ENCODE data around the gene CSK.

CSK gene

GRCh38 chr15:74826364-74826819, 44.5 kb downstream of the CSK start, which contains the start of gene CPLX3:
CPLX3 (plus strand) TSS chr15:74826627; CDS start chr15:74826704, 77 bp downstream.
- no peak for DNase-seq (ENCODE audit: low read depth, low spot score)

DNA sequence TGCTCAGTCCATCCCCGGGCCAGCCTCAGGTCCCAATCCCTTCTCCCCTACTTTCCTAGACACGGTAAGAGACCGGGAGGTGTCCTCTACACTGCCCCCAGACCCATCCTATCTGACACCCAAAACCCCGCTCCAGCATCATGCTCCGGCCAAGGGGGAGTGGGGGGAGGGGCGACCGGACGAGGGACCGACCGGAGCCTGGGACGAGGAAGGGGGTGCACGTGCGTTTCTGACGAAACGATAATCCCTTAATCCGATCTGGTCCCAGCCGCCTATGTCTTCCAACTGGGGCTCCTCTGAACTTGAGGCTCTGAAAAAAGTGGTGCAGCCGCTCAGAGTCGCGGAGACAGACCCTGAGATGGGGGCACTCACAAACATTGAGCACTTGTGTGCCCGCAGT, 45.0 kb downstream of the CSK start:
- no peak for DNase-seq (ENCODE audit: low read depth, low spot score)

GRCh38 chr15:74827614-74828013, 45.7 kb downstream of the CSK start:
- DNase-seq (ENCODE audit: low read depth, low spot score): no peak

DNA sequence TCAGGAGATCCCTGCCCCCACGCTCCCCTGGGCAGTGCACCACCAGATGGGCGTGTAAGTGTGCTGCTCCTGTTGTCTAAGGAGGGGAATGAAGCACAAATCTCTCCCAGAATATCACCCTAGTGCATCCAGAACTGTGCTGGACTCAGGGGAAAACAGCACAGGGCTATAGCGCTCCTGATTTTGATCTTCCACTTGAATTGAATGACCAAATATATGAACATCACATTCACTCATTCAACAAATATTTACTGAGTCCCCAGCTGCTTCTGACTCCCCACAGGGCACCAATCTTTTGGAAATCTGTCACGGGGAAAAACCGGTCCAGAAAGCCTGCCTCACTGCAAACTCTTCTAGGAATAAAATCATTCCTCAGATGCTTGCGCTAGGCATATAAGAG, 47.0 kb downstream of the CSK start:
- no peak for DNase-seq (ENCODE audit: low read depth, low spot score)

GRCh38 chr15:74829486-74829885, 47.6 kb downstream of the CSK start:
- DNase-seq (ENCODE audit: low read depth, low spot score): no peak

DNA sequence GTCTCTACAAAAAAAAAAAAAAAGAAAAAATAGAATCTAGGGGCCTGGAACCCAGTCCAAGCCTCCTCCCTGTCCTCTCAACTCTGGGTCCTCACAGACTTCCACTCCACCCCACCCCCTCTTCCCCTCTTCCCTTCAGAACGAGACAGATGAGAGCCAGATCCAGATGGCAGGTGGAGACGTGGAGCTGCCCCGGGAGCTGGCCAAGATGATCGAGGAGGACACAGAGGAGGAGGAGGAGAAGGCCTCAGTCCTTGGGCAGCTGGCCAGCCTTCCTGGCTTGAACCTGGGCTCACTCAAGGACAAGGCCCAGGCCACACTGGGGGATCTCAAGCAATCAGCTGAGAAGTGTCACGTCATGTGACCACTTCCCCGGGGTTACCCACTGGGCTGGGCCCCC, 48.1 kb downstream of the CSK start:
- no peak for DNase-seq (ENCODE audit: low read depth, low spot score)

DNA sequence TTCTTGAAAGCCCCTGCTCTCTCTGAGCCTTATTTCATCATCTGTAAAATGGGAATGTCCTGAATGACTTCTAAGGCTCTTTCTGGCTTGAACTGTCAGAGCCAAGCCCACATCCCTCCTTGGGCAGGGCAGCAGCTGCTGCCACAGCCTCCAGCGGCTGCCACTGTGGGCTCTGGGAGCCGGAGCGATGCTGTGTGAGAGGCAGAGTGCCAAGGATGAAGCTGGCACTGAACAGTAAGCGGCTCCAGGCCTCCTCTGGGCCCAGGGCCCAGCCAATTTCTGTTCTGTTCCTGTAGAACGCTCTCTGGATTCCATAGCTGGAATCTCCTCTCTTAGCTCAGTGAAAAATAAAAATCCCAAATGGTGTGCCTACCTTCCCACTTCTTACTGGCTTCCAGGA, 49.0 kb downstream of the CSK start:
- DNase-seq (ENCODE audit: low read depth, low spot score): no peak

DNA sequence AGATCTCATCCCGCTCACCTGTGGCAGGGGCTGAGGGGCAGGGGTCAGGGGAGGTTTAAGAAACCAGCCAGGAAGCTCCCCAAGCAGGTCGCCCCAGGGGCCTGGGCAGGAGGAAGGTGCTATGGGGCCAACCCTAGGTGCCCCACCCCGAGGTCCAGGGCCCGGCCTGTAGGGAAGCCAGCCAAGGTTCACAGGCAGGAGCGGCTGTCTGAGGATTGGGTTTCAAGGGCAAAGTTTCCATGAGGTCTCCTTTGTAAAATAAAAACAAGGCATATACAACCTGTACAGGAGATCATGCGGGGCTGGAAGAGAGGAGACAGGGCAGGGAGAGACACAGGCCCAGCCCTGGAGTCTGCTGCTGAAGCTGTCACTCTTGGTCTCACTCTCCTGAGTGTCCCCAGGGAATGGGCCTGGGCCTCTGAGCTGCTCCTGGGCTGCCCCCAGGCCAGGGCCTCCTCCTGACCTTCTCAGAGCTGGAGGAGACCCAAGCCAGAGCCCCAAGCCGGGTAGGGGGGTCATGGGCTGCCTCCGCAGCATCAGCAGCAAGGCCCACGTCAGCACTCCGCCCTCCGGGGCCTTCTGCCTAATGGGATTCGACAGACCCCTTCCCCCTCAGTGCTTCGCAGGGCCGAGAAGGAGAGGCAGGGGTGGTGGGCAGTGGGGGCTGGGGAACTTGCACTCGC, 50.1 kb downstream of the CSK start:
- DNase-seq (ENCODE audit: low read depth, low spot score): no peak

DNA sequence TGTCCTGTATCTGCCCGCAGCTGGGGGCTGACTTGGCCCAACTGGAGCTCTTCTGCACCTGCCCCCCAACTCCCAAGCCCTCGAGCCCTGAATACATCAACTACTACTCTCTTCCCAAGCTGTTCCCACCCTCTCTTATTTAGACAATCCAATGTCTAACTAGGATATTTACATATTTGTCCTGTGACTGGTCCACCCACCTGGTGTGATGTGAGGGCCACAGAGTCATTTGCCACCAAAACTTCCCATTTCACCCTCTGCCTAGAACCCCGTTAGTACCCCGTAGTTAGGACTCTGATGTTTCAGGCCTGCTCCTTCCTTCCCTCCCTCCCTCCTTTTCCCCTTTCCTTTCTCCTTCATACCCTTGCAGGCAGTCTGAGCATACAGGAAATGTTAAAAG, 50.9 kb downstream of the CSK start:
- DNase-seq (ENCODE audit: low read depth, low spot score): no peak

- DNase-seq (ENCODE audit: low read depth, low spot score): no peak
These were observed 51.7 kb downstream of the CSK start for GRCh38 chr15:74833376-74834107.

DNA sequence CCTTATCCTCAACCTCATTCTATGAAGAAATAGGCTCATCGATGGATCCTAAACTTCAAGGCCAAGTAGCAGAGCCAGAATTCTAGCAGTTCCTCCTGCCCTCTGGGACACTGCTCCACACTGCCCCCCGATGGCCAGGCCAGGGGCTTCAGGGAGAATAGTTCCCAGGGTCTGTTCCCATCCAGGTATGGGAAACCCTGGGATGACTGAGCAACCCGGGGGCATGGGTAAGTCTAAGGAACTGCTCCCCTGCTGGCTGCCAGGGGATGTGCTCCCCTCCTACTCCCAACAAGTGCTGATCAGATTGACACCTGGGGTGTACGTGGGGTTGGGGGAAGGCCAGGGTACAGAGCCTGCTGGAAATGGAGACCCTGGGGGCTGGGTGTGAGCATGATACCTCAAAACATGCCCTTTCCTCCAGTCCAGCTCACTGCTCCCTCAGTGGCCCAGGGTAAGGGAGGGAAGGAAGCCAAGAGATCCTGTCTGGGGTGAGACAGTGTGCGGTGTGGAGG, 53.5 kb downstream of the CSK start:
- DNase-seq (ENCODE audit: low read depth, low spot score): no peak

- no peak for DNase-seq (ENCODE audit: low read depth, low spot score)
These were observed 55.0 kb downstream of the CSK start for GRCh38 chr15:74836846-74837245.

- DNase-seq (ENCODE audit: low read depth, low spot score): no peak
These were observed 55.7 kb downstream of the CSK start for GRCh38 chr15:74837482-74838136.

- DNase-seq (ENCODE audit: low read depth, low spot score): no peak
These were observed 56.2 kb downstream of the CSK start for GRCh38 chr15:74838137-74838516.

- DNase-seq (ENCODE audit: low read depth, low spot score): no peak
These were observed 57.1 kb downstream of the CSK start for GRCh38 chr15:74838746-74839525.

DNA sequence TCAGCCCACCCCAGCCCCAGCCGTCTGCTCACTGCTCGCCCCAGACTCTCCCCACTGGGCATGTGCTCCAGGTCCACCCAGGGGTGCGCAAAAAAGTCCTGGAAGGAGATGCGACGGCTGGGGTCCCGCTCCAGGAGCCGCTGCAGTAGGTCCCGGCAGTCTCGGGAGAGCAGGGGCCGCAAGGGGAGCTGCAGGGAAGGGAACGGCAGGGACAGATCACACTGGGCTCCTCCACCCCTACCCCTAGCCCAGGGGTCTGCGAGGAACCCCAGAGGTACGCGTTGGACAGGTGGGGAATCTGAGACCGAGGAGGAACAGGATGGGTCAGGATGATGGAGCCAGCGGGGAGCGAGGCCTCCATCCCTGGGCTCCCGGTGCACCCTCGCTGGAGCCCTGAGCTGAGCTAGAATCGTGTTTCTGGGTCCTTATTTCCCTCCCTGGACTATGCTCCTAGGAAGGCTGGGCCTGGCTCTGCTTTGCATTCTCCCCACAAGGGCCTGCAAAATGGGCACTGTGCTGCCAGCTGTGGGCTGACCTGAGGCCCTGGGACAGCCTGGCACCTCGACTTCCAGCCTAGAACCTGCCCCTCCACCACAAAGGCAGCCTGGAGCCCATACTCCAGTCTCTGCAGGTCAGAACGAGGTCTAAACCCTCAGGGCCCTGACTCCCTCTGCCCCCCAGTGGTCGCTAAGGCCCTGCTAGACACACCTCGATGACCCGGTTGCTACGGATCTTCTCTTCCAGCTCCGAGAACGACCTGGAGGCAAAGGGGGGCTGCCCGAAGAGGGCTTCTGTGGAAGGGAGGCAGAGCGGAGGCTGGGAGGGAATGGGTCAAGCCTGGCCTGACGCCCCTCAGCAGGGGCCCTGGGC, 57.9 kb downstream of the CSK start:
- DNase-seq (ENCODE audit: low read depth, low spot score): no peak

GRCh38 chr15:74840851-74841775, 59.2 kb downstream of the CSK start:
- DNase-seq (ENCODE audit: low read depth, low spot score): no peak

DNA sequence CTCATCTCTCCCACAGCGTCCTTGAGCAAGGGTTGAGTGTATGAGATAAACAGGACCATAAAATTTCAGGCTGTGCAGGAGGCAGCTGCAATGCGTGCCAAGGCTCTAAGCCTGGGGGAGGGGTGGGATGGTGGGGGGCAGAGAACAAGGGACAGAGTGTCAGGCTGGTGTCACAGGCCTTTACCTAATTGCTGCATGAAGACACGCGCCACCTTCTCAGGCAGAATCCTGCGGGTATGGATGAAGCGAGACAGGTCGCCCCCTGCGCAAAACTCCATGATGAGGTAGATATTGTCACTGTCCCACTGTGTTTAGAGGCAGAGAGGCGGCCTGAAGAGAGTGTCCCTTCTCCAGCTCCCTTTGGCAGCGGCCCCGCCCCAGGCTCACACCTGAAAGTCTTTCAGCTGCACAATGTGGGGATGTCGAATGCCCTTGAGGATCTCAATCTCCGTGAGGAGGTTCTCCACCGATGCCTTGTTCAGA, 60.1 kb downstream of the CSK start:
- no peak for DNase-seq (ENCODE audit: low read depth, low spot score)
